HG03558 (cell line): ENCODE data around the gene ZNF493.

ENCODE experiments used
- ATAC-seq: cut with Tn5 transposase; IDR thresholded peaks from one replicate; pipeline ENCODE4 v1.9.1; 2021; ENCODE audit warnings: moderate number of reproducible peaks; ENCODE audit not compliant: unreplicated experiment; ENCODE audit errors: extremely low read depth

The ZNF493 gene

GRCh38 chr19:21460686-21461085 lies 63.8 kb downstream of the ZNF493 start:
- no peak for ATAC-seq

- ATAC-seq, result no peak
These were observed 65.6 kb downstream of the ZNF493 start for GRCh38 chr19:21462540-21462939.

GRCh38 chr19:21463449-21464105 lies 66.6 kb downstream of the ZNF493 start:
- no peak for ATAC-seq

- no peak for ATAC-seq
These were observed 69.7 kb downstream of the ZNF493 start for GRCh38 chr19:21466627-21467026.

GRCh38 chr19:21468791-21469190 lies 71.9 kb downstream of the ZNF493 start:
- no peak for ATAC-seq

GRCh38 chr19:21472507-21472906 lies 75.6 kb downstream of the ZNF493 start:
- no peak for ATAC-seq

- peak; percentile 80 for ATAC-seq
These were observed 77.8 kb downstream of the ZNF493 start for GRCh38 chr19:21474671-21475181.
